Uterus (tissue), 2 donors: ENCODE measurements around the gene DXO.

Source experiments
- CTCF ChIP-seq, 4 experiments: fragments of 200-600 bp in 2 of 4; fragments of 450-650 bp in 2 of 4; sonication (generic) in 2 of 4; IDR thresholded peaks; one replicate each; pipeline ENCODE4 v1.5.1; 2016 to 2019; ENCODE audit warnings: antibody characterized with exemption in 4 of 4, mild to moderate bottlenecking in 2 of 4, moderate library complexity in 1 of 4
- POLR2A ChIP-seq, 2 donors: fragments of 450-650 bp; IDR thresholded peaks; one replicate each; pipeline ENCODE4 v1.6.1; 2016; ENCODE audit warnings: antibody characterized with exemption in 2 of 2, mild to moderate bottlenecking in 1 of 2, moderate library complexity in 1 of 2

- TF ChIP-seq CTCF (IDR thresholded peaks at IDR 0.05) (no peak), POLR2A (IDR thresholded peaks at IDR 0.05) (no peak)
Observed at GRCh38 chr6:31948753-31949413, 23.1 kb downstream of the DXO start.
